Thoracic aorta (tissue), 2 donors: ENCODE results near the gene SGK2. TPM values are rescaled to one million over a fixed set of nuclear protein-coding genes. Genes with fewer than 3 reads are reported as not detected.

ENCODE experiments used
- ATAC-seq: fragments of 150-250 bp; one replicate; pipeline ENCODE4 v1.8.0; 2017; ENCODE audit warnings: low read depth; ENCODE audit not compliant: insufficient number of reproducible peaks, low FRiP score
- DNase-seq: peaks from one replicate; pipeline ENCODE4 v3.0.0-alpha.2; 2020; ENCODE audit warnings: low spot score
- H3K27ac ChIP-seq, 2 donors: fragments of 200-600 bp; sonication (generic); 1 replicate in 1 of 2; 2 replicates in 1 of 2; pipeline ENCODE4 v1.5.1; 2016; ENCODE audit warnings: mild to moderate bottlenecking in 2 of 2, moderate library complexity in 2 of 2
- H3K27me3 ChIP-seq: fragments of 200-600 bp; sonication (generic); replicated peaks from 2 replicates; pipeline ENCODE4 v1.6.0; 2016; ENCODE audit warnings: mild to moderate bottlenecking; ENCODE audit not compliant: insufficient read depth
- H3K36me3 ChIP-seq: fragments of 200-600 bp; sonication (generic); one replicate; pipeline ENCODE4 v1.5.1; 2016
- H3K4me1 ChIP-seq, 2 donors: fragments of 200-600 bp; sonication (generic); 1 replicate in 1 of 2; 2 replicates in 1 of 2; pipeline versions ENCODE4 v1.5.1 to v1.6.0; 2016; ENCODE audit warnings: low read depth in 2 of 2, mild to moderate bottlenecking in 1 of 2; ENCODE audit not compliant: control insufficient read depth in 1 of 2
- H3K4me3 ChIP-seq: fragments of 200-600 bp; sonication (generic); 2 replicates; pipeline ENCODE4 v1.5.1; 2016; ENCODE audit warnings: mild to moderate bottlenecking
- H3K9me3 ChIP-seq: fragments of 200-600 bp; sonication (generic); 2 replicates; pipeline ENCODE4 v1.5.1; 2016
- total RNA-seq, 2 donors: library from RNA; depleted of rRNA; stranded (reverse); fragments of >200 nt; gene quantifications; one replicate each; pipeline versions ENCODE4 v1.1.0 to v1.2.3, GENCODE V29; 2016
- TF ChIP-seq, protein P1 (sequence below): fragments of 200-600 bp; sonication (generic); IDR thresholded peaks from one replicate; pipeline ENCODE4 v1.5.1; 2019; ENCODE audit warnings: antibody characterized with exemption

The SGK2 gene
- total RNA-seq, 2 donors from 2014 or later: 2.4 to 11.6 TPM

DNA sequence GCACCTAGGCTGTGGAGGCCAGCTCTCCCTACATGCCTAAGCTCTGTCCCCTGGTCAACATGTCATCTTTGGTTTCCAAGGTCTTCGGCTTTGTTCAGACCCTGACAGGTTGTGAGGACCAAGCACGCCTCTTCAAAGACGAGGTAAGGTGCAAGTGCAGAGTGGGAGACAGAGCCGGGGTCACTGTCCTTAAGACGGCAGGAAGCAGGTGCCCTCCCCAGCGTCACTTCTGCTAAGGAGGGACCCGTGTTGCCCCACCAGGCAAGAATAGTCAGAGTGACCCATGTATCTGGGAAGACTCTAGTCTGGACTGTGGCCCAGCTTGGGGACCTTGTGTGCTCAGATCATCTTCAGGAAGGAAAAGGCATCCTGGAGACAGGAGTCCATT is 18.2 kb upstream of the SGK2 start:
- H3K27ac ChIP-seq: no peak overlapping the region
- TF ChIP-seq, protein P1, sequence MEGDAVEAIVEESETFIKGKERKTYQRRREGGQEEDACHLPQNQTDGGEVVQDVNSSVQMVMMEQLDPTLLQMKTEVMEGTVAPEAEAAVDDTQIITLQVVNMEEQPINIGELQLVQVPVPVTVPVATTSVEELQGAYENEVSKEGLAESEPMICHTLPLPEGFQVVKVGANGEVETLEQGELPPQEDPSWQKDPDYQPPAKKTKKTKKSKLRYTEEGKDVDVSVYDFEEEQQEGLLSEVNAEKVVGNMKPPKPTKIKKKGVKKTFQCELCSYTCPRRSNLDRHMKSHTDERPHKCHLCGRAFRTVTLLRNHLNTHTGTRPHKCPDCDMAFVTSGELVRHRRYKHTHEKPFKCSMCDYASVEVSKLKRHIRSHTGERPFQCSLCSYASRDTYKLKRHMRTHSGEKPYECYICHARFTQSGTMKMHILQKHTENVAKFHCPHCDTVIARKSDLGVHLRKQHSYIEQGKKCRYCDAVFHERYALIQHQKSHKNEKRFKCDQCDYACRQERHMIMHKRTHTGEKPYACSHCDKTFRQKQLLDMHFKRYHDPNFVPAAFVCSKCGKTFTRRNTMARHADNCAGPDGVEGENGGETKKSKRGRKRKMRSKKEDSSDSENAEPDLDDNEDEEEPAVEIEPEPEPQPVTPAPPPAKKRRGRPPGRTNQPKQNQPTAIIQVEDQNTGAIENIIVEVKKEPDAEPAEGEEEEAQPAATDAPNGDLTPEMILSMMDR: no peak
- H3K27me3 ChIP-seq: no peaks in the 10 kb centered on the region
- DNase-seq (no peak), ATAC-seq (no peak)
- no peak overlapping the region for H3K4me3 ChIP-seq
- H3K9me3 ChIP-seq: no peaks in the 10 kb centered on the region
- H3K4me1 ChIP-seq: no peaks in the 10 kb centered on the region
- H3K36me3 ChIP-seq: peaks cover 6% of the 10 kb centered on the region

DNA sequence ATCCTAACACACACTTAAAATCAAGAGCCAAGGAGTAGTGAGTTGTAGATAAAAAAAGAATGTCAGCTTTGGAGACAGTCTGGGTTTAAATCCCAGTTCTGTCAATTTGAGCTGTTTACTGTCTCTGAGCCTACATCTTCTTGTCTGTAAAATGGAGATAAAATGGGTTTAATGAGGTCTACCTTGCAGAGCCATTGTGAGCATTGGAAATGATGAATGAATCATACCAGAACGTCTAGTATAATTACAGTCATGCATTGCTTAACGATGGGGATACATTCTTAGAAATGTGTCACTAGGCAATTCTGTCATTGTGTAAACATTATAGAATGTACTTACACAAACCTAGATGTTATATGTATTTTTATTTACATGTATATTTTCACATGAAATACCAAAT is 17.6 kb upstream of the SGK2 start:
- DNase-seq: no peak
- H3K4me3 ChIP-seq: no peak overlapping the region
- H3K27me3 ChIP-seq: no peaks in the 10 kb centered on the region
- H3K27ac ChIP-seq: no peak overlapping the region
- H3K9me3 ChIP-seq: no peaks in the 10 kb centered on the region
- no peaks in the 10 kb centered on the region for H3K4me1 ChIP-seq
- ATAC-seq: no peak
- TF ChIP-seq, protein P1: no peak
- peaks cover 4% of the 10 kb centered on the region for H3K36me3 ChIP-seq

DNA sequence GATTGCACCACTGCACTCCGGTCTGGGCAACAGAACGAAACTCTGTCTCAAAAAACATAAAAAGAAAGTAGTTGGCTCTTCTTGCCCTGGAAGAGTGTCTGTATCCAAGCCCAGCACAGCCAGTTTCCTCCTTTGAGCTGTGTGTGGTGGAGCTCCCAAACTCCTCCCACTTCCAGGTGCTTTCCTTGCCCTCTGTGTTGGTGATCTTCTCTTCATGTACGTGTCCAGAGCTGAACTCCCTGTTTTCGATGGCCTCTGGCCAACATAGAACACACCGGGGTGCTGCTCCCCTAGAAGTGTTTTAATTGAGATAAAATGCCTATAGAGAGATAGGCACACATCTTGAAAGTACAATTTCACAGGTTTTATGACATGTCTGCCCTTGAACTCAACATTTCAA is 16.7 kb upstream of the SGK2 start:
- peaks cover 6% of the 10 kb centered on the region for H3K36me3 ChIP-seq
- no peak for DNase-seq
- no peak overlapping the region for H3K4me3 ChIP-seq
- H3K27ac ChIP-seq: no peak overlapping the region
- no peaks in the 10 kb centered on the region for H3K9me3 ChIP-seq
- no peaks in the 10 kb centered on the region for H3K4me1 ChIP-seq
- no peak for ATAC-seq
- TF ChIP-seq, protein P1: no peak
- no peaks in the 10 kb centered on the region for H3K27me3 ChIP-seq

DNA sequence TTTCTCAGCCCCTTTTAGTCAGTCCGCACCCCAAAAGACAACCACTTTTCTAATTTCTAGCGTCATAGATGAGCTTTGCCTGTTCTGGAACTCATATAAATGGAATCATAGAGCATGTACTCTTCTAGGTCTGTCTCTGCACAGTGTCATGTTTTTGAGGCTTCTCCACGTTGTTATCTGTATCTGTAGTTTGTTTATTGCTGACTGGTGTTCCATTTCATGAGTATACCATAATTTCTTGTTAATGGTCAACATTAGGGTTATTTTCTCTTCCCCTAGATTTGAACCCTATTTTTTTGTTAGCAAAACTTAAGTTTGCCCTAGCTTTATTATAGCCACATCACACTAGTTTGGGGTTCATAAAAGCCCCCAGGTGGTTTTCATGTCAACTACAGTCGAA is 16.2 kb upstream of the SGK2 start:
- peaks cover 6% of the 10 kb centered on the region for H3K36me3 ChIP-seq

DNA sequence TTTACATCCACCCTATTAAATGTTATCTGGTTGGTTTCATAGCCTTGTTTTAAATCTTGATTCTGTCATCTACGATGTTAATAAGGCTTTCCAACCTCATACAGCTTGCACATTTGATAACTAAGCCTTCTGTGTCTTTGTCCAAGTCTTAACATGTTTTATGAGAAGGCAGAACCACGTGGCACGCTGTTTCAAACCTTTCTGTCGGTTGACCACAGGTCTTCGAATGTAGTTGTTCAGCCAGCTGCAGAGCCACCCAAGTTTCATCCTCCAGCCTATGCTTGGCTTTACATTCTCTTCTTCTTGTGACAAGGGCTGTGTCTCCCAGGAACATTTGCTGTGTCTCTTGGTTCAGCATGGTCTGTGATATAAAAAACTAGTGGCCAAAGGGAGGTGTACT is 15.7 kb upstream of the SGK2 start:
- no peaks in the 10 kb centered on the region for H3K4me1 ChIP-seq
- TF ChIP-seq, protein P1: no peak
- DNase-seq (no peak), ATAC-seq (no peak)
- no peaks in the 10 kb centered on the region for H3K9me3 ChIP-seq
- H3K36me3 ChIP-seq: peaks cover 6% of the 10 kb centered on the region
- H3K27ac ChIP-seq: no peak overlapping the region
- no peak overlapping the region for H3K4me3 ChIP-seq
- H3K27me3 ChIP-seq: no peaks in the 10 kb centered on the region

More for the DNA sequence above, 16.2 kb upstream of the SGK2 start:
- ATAC-seq (no peak), DNase-seq (no peak)
- Histone ChIP-seq H3K9me3 (no peaks in the 10 kb centered on the region), H3K27ac (no peak overlapping the region), H3K27me3 (no peaks in the 10 kb centered on the region), H3K4me3 (no peak overlapping the region), H3K4me1 (no peaks in the 10 kb centered on the region)
- TF ChIP-seq, protein P1: no peak
